Prostate gland (tissue), 2 donors: ENCODE data around the gene PSMD4. TPM values are rescaled to one million over a fixed set of nuclear protein-coding genes. Genes with fewer than 3 reads are reported as not detected.

Source experiments
- DNase-seq: peaks from one replicate; pipeline ENCODE4 v3.0.0-alpha.2; 2019; ENCODE audit warnings: low spot score
- H3K27ac ChIP-seq, 2 donors: fragments of 200-600 bp; sonication (generic); 2 replicates each; pipeline ENCODE4 v1.5.1; 2017 to 2019
- H3K27me3 ChIP-seq: fragments of 200-600 bp; sonication (generic); replicated peaks from 2 replicates; pipeline ENCODE4 v1.5.1; 2019; ENCODE audit not compliant: insufficient read depth
- H3K36me3 ChIP-seq, 2 donors: fragments of 200-600 bp; sonication (generic); 1 replicate in 1 of 2; 2 replicates in 1 of 2; pipeline versions ENCODE4 v1.5.1 to v1.8.1; 2017 to 2019
- H3K4me1 ChIP-seq: fragments of 200-600 bp; sonication (generic); replicated peaks from 2 replicates; pipeline ENCODE4 v1.5.1; 2019
- H3K4me3 ChIP-seq, 2 donors: fragments of 200-600 bp; sonication (generic); 2 replicates each; pipeline ENCODE4 v1.5.1; 2017 to 2019
- H3K9me3 ChIP-seq: fragments of 200-600 bp; sonication (generic); 2 replicates; pipeline ENCODE4 v1.5.1; 2017
- POLR2A ChIP-seq: fragments of 450-650 bp; IDR thresholded peaks from one replicate; pipeline ENCODE4 v1.6.1; 2016; ENCODE audit warnings: antibody characterized with exemption, mild to moderate bottlenecking
- POLR2AphosphoS5 ChIP-seq: sonication (generic); formaldehyde crosslinking; IDR thresholded peaks from one replicate; pipeline ENCODE4 v1.6.1; 2017; ENCODE audit warnings: antibody characterized with exemption
- WGBS: methylation state at CpG from one replicate; pipeline ENCODE4 v1.1.5; 2018; 5-methylcytosine and 5-hydroxymethylcytosine counted together
- intact Hi-C: fragments of 100-400 bp; cut with DNase I; formaldehyde crosslinking; loops from one replicate; pipeline ENCODE4 v1.14.2; 2022
- total RNA-seq, 2 donors: library from RNA; depleted of rRNA; stranded (reverse); fragments of >200 nt; gene quantifications; one replicate each; pipeline ENCODE4 v1.1.0, GENCODE V29; 2016
- TF ChIP-seq, protein P1 (sequence below), 4 experiments: fragments of 200-600 bp in 2 of 4; fragments of 450-650 bp in 2 of 4; sonication (generic) in 2 of 4; IDR thresholded peaks; 1 replicate in 3 of 4; 2 replicates in 1 of 4; pipeline ENCODE4 v1.5.1; 2016 to 2019; ENCODE audit warnings: antibody characterized with exemption in 4 of 4, mild to moderate bottlenecking in 2 of 4, moderate library complexity in 2 of 4

Gene PSMD4
- total RNA-seq, 2 donors from 2014 or later = 96.1 to 116 TPM

DNA sequence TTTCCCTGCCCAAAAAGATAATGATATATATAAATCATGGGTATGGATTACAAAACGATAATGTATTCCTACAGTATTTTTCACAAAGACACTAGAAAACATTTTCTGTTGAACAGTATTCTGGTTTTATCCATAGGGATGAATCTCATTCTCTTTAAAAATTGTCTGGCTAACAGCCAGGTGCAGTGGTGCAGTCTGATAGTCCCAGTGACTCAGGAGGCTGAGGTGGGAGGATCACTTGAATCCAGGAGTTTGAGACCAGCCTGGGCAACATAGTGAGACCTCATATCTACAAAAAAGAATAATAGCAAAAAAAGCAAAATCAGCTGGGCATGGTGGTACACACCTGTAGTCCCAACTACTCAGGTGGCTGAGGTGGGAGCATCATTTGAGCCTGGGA lies 32.9 kb upstream of the PSMD4 start:
- intact Hi-C loops = no loop called here
- TF ChIP-seq POLR2AphosphoS5 = no peak
- Histone ChIP-seq H3K36me3 (no peaks in the 10 kb centered on the region), H3K9me3 (no peaks in the 10 kb centered on the region), H3K4me3 (no peak overlapping the region), H3K27ac (no peak overlapping the region), H3K4me1 (no peaks in the 10 kb centered on the region), H3K27me3 (no peaks in the 10 kb centered on the region)
- WGBS = 97% methylated on average over 1 of the region's 1 CpG
- DNase-seq = no peak

DNA sequence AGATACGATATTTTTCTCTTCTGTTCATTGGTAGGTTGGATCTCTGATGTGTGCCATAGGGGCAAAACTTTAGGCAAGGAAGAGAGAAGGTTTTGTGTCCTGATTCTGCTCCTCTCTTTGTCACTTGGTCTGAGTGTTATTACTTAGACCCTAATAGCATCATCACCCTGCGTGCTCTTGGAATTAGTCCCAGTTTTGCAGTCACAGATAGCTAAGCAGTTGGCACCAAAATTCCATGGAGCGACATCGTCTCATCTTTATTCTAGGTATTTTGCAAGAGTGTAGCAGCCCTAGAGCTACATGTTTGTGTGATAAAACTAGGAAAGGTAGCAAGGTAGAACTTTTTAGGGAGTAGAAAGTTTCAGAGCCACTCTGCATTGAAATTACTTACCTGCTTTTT lies 32.4 kb upstream of the PSMD4 start:
- TF ChIP-seq POLR2A (no peak), POLR2AphosphoS5 (no peak)
- TF ChIP-seq, protein P1, sequence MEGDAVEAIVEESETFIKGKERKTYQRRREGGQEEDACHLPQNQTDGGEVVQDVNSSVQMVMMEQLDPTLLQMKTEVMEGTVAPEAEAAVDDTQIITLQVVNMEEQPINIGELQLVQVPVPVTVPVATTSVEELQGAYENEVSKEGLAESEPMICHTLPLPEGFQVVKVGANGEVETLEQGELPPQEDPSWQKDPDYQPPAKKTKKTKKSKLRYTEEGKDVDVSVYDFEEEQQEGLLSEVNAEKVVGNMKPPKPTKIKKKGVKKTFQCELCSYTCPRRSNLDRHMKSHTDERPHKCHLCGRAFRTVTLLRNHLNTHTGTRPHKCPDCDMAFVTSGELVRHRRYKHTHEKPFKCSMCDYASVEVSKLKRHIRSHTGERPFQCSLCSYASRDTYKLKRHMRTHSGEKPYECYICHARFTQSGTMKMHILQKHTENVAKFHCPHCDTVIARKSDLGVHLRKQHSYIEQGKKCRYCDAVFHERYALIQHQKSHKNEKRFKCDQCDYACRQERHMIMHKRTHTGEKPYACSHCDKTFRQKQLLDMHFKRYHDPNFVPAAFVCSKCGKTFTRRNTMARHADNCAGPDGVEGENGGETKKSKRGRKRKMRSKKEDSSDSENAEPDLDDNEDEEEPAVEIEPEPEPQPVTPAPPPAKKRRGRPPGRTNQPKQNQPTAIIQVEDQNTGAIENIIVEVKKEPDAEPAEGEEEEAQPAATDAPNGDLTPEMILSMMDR (IDR thresholded peaks at IDR 0.05) = no peak
- H3K27me3 ChIP-seq = no peaks in the 10 kb centered on the region
- no peak for DNase-seq
- no peaks in the 10 kb centered on the region for H3K9me3 ChIP-seq
- 83% methylated on average over 4 of the region's 4 CpGs for WGBS
- no peaks in the 10 kb centered on the region for H3K4me1 ChIP-seq
- no peak overlapping the region for H3K4me3 ChIP-seq
- H3K36me3 ChIP-seq = no peaks in the 10 kb centered on the region
- no peak overlapping the region for H3K27ac ChIP-seq
- intact Hi-C loops = no loop called here

DNA sequence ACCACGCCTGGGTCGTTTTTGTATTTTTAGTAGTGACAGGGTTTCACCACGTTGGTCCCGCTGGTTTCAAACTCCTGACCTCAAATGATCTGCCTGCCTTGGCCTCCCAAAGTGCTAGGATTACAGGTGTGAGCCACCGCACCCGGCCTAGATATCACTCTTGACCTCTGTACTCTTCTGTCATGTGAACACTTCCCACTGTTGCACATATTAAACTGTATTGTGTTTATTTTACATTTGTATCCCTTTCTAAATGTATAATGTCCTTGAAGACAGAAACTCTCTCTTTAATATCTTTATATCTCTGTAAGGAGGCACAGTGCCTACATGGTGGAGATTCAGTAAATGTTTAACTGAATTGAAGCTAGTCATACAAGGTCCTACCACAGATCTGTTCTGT lies 19.3 kb upstream of the PSMD4 start:
- H3K27ac ChIP-seq = no peak overlapping the region
- 88% methylated on average over 6 of the region's 6 CpGs for WGBS
- DNase-seq = no peak
- no peaks in the 10 kb centered on the region for H3K9me3 ChIP-seq
- intact Hi-C loops = no loop called here
- H3K4me1 ChIP-seq = no peaks in the 10 kb centered on the region
- TF ChIP-seq POLR2AphosphoS5 (no peak), POLR2A (no peak)
- H3K4me3 ChIP-seq = no peak overlapping the region
- peaks cover 15 to 26% of the 10 kb centered on the region in 2 donors for H3K36me3 ChIP-seq
- H3K27me3 ChIP-seq = no peaks in the 10 kb centered on the region

GRCh38 chr1:151237678-151238466 lies 16.7 kb upstream of the PSMD4 start:
- H3K27ac ChIP-seq = no peak overlapping the region

GRCh38 chr1:151238467-151238739 lies 16.1 kb upstream of the PSMD4 start:
- H3K27ac ChIP-seq = no peak overlapping the region
- no peaks in the 10 kb centered on the region for H3K4me1 ChIP-seq
- H3K36me3 ChIP-seq = peaks cover 25 to 32% of the 10 kb centered on the region in 2 donors
- TF ChIP-seq, protein P1 (IDR thresholded peaks at IDR 0.05) = no peak
- no peak for TF ChIP-seq POLR2A
- no peak for TF ChIP-seq POLR2AphosphoS5
- H3K4me3 ChIP-seq = no peak overlapping the region
- WGBS = 24% methylated on average over 1 of the region's 1 CpG
- no peaks in the 10 kb centered on the region for H3K9me3 ChIP-seq
- DNase-seq = no peak
- intact Hi-C loops = no loop called here
- H3K27me3 ChIP-seq = no peaks in the 10 kb centered on the region

More at GRCh38 chr1:151237678-151238466, 16.7 kb upstream of the PSMD4 start:
- no peaks in the 10 kb centered on the region for H3K27me3 ChIP-seq
- H3K4me1 ChIP-seq = no peaks in the 10 kb centered on the region
- WGBS = 84% methylated on average over 4 of the region's 4 CpGs
- H3K36me3 ChIP-seq = peaks cover 19 to 27% of the 10 kb centered on the region in 2 donors
- no peaks in the 10 kb centered on the region for H3K9me3 ChIP-seq
- TF ChIP-seq POLR2A (no peak), POLR2AphosphoS5 (no peak)
- TF ChIP-seq, protein P1 (IDR thresholded peaks at IDR 0.05) = no peak
- no peak overlapping the region for H3K4me3 ChIP-seq
- intact Hi-C loops = no loop called here
- DNase-seq = no peak

- Histone ChIP-seq H3K36me3 (peaks cover 12 to 25% of the 10 kb centered on the region in 2 donors), H3K4me1 (no peaks in the 10 kb centered on the region), H3K27me3 (no peaks in the 10 kb centered on the region), H3K4me3 (no peak overlapping the region), H3K9me3 (no peaks in the 10 kb centered on the region), H3K27ac (no peak overlapping the region)
- intact Hi-C loops = no loop called here
- WGBS = 91% methylated on average over 2 of the region's 2 CpGs
- no peak for DNase-seq
- TF ChIP-seq POLR2A = no peak
- TF ChIP-seq POLR2AphosphoS5 = no peak
- TF ChIP-seq, protein P1 (IDR thresholded peaks at IDR 0.05) = no peak
Measured at GRCh38 chr1:151242442-151242841, 12.1 kb upstream of the PSMD4 start.
